ENCODE measurements around the gene PTTG1IP.

The PTTG1IP gene

DNA sequence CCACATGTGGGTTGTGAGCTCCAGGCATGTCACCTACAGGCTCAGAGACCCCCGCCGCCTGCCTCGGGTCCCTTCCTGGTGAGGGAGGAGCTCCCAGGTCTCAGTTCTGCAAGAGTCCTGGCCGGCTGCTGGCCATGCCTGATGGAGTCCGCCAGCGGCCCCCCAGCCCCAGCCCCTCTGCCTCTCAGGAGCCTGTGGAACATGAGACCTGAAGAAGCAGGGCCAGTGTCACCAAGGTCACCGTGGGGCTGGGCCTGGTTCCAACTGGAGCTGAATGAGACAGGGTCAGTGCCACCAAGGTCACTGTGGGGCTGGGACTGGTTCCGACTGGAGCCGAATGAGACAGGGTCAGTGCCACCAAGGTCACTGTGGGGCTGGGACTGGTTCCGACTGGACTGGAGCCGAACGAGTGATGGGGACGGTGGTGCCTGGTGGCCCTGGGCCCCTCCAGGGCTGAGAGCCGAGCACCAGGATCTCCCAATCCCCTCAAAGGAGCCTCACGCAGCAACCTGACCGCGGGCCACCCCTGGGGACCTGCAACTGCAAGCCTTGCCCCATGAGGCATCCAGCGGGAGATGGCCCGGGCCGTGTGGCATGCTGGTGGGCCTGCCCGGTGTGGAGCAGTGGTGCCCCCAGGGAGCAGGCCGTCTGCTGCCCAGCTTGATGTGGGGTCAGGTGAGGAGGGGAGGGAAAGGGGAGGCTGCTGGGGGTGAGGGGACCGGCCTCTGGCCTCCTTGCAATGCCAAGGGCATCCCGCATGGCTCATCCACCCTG lies 14.5 kb upstream of the PTTG1IP start:
- TF ChIP-seq, protein P1, sequence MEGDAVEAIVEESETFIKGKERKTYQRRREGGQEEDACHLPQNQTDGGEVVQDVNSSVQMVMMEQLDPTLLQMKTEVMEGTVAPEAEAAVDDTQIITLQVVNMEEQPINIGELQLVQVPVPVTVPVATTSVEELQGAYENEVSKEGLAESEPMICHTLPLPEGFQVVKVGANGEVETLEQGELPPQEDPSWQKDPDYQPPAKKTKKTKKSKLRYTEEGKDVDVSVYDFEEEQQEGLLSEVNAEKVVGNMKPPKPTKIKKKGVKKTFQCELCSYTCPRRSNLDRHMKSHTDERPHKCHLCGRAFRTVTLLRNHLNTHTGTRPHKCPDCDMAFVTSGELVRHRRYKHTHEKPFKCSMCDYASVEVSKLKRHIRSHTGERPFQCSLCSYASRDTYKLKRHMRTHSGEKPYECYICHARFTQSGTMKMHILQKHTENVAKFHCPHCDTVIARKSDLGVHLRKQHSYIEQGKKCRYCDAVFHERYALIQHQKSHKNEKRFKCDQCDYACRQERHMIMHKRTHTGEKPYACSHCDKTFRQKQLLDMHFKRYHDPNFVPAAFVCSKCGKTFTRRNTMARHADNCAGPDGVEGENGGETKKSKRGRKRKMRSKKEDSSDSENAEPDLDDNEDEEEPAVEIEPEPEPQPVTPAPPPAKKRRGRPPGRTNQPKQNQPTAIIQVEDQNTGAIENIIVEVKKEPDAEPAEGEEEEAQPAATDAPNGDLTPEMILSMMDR (IDR thresholded peaks at IDR 0.05; ENCODE audit: low read depth, low read length): no peak
- TF ChIP-seq MYC (IDR thresholded peaks at IDR 0.05; ENCODE audit: low read depth, low read length) (no peak), POLR2A (IDR thresholded peaks at IDR 0.05; ENCODE audit: extremely low read depth, insufficient read length) (no peak)
- TF ChIP-seq, protein P2, sequence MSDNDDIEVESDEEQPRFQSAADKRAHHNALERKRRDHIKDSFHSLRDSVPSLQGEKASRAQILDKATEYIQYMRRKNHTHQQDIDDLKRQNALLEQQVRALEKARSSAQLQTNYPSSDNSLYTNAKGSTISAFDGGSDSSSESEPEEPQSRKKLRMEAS (IDR thresholded peaks at IDR 0.05; ENCODE audit: low read depth, low read length): no peak
- DNase-seq (ENCODE audit: low read depth): no peak
- no peak overlapping the region for H3K4me3 ChIP-seq (ENCODE audit: low read depth, low read length)

DNA sequence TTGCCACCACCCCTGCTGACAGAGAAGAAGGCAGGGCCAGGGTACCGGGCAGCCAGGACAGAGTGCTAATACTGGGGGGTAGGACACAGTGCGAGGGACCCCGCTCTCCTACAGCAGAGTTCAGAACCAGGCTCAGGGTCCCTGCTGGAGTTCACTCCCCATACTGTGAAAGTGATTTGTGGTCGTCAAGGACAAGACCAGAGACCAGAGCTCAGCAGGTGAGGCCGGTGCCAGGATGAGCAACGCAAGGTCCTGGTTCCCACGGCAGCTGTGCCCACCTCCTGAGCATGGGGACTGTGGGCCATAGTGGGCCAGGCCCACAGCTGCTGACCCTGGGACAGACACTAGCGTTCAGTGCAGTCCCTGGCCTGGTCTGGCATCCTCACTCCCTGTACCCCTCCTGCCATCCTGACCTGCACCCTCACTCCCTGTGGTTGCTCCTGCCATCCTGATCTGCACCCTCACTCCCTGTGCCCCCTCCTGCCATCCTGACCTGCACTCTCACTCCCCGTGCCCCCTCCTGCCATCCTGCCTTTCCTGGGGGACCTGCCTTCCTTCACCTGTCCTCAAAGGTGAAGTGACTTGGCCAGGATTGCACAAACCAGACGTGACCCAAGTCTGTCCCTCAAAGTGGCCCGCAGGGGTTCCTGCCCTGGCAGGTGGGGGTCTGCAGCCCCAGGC lies 13.8 kb upstream of the PTTG1IP start:
- no peak overlapping the region for H3K4me3 ChIP-seq (ENCODE audit: low read depth, low read length)
- TF ChIP-seq, protein P1 (IDR thresholded peaks at IDR 0.05; ENCODE audit: low read depth, low read length): no peak
- TF ChIP-seq POLR2A (IDR thresholded peaks at IDR 0.05; ENCODE audit: extremely low read depth, insufficient read length): no peak
- no peak for TF ChIP-seq MYC (IDR thresholded peaks at IDR 0.05; ENCODE audit: low read depth, low read length)
- TF ChIP-seq, protein P2 (IDR thresholded peaks at IDR 0.05; ENCODE audit: low read depth, low read length): no peak
- no peak for DNase-seq (ENCODE audit: low read depth)

DNA sequence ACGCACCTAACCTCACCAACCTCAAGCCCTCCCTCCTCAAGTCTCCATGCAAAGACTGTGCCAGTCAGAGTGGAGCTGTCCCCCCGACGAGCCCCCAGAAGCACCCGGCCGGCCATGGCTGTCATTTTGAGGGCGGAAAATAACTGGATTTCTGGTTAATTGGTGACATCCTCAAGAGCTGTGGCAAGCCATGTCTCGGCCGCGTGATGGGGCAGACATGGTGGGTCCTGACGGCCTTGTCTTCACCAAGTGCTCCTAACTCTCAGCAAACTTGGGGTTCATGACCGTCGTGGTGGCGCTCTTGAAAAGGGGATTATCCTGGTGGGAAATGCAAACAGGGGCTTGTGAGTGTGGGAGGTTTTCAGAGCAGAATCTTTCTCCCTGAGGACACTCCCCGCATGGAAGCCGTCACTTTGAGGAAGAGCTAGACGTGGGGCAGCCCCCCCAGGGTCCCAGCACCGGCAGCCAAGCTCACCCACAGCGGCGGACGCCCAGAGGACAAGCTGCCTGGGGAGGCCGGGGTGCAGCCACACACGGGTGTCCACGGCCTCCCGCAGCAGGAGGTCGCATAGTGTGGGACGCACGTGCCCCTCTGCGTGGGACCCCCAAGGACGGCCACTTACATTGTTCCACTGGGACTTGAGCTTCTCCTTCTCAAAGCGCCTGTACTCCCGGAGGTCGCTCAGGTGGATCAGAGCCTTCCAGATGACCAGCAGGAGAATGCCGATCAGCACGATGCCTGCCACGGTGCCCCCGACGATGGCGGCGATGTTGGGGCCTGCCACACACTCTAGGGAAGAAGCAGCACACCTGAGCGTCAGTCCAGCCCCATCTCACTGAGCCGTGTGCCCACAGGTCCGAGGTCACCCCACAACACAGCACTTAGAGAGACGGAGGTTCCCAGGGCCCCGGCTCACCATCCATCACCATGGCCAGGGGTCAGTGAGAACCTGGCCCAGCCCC lies 12.9 kb upstream of the PTTG1IP start:
- H3K4me3 ChIP-seq (ENCODE audit: low read depth, low read length): no peak overlapping the region
- no peak for DNase-seq (ENCODE audit: low read depth)
- TF ChIP-seq, protein P2 (IDR thresholded peaks at IDR 0.05; ENCODE audit: low read depth, low read length): no peak
- TF ChIP-seq MYC (IDR thresholded peaks at IDR 0.05; ENCODE audit: low read depth, low read length): no peak
- TF ChIP-seq, protein P1 (IDR thresholded peaks at IDR 0.05; ENCODE audit: low read depth, low read length): no peak
- no peak for TF ChIP-seq POLR2A (IDR thresholded peaks at IDR 0.05; ENCODE audit: extremely low read depth, insufficient read length)

DNA sequence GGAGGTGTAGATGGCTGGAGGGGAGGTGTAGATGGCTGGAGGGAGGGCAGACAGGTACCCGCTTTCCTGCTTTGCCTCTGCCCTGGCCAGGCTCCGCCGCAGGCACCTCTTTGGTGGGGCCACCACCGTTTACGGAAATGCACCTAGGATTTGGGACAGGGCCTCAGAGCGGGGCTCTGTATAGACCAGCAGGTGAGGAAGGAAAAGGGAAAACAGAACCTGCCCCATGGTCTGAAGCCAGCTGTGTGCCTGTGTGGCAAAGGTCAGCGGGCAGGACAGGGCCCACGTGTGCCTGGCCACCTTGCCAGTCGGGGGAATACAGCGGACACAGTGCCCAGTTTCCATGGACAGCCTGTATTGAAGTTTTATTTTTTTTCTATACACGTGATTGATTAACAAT lies 12.1 kb upstream of the PTTG1IP start:
- no peak for DNase-seq (ENCODE audit: low read depth)
- no peak overlapping the region for H3K4me3 ChIP-seq (ENCODE audit: low read depth, low read length)
- no peak for TF ChIP-seq POLR2A (IDR thresholded peaks at IDR 0.05; ENCODE audit: extremely low read depth, insufficient read length)
- TF ChIP-seq MYC (IDR thresholded peaks at IDR 0.05; ENCODE audit: low read depth, low read length): no peak
- TF ChIP-seq, protein P2 (IDR thresholded peaks at IDR 0.05; ENCODE audit: low read depth, low read length): no peak
- TF ChIP-seq, protein P1 (IDR thresholded peaks at IDR 0.05; ENCODE audit: low read depth, low read length): no peak

DNA sequence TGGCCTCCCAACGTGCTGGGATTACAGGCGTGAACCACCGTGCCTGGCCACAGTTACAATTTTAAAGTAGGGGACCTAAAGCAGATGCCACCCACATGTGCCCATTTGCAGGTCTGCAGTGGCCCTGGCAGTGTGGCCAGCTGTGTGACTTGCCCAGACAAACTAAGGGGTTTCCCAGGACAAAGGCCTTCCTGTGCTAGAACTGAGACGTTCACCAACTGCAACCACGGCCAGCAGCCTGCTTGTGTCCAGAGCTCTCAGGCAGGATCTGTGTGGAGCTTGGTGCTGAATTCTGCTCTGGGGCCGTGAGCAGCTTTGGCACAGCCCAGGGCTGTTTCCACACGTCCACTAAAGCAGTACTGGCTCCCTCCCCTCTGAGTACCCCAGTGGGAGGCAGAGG lies 10.6 kb upstream of the PTTG1IP start:
- TF ChIP-seq, protein P2 (IDR thresholded peaks at IDR 0.05; ENCODE audit: low read depth, low read length): no peak
- TF ChIP-seq MYC (IDR thresholded peaks at IDR 0.05; ENCODE audit: low read depth, low read length): no peak
- TF ChIP-seq, protein P1 (IDR thresholded peaks at IDR 0.05; ENCODE audit: low read depth, low read length): no peak
- TF ChIP-seq POLR2A (IDR thresholded peaks at IDR 0.05; ENCODE audit: extremely low read depth, insufficient read length): no peak
- no peak overlapping the region for H3K4me3 ChIP-seq (ENCODE audit: low read depth, low read length)

More for the DNA sequence above, 10.6 kb upstream of the PTTG1IP start:
- no peak for DNase-seq (ENCODE audit: low read depth)
